ENCODE results near the gene PDE4D.

DNA sequence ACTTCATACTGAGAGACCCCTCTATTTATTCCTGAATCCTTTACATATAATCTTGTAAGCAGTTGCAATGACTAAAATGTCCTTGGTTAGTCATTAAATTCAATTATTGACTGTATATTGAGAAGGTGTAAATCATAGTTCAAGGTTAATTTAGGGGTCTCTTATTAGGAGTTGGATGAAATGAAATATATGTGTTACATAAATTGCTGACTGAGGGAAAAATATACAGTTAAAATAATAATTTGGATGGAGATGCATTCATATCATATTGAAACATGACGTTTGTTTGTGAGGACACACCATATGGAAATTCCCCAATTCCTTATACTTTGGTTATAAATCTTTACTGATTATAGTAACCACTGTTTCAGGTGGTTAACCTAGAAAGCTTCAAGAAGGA is 430.6 kb downstream of the PDE4D start:
- TF ChIP-seq, protein P1, sequence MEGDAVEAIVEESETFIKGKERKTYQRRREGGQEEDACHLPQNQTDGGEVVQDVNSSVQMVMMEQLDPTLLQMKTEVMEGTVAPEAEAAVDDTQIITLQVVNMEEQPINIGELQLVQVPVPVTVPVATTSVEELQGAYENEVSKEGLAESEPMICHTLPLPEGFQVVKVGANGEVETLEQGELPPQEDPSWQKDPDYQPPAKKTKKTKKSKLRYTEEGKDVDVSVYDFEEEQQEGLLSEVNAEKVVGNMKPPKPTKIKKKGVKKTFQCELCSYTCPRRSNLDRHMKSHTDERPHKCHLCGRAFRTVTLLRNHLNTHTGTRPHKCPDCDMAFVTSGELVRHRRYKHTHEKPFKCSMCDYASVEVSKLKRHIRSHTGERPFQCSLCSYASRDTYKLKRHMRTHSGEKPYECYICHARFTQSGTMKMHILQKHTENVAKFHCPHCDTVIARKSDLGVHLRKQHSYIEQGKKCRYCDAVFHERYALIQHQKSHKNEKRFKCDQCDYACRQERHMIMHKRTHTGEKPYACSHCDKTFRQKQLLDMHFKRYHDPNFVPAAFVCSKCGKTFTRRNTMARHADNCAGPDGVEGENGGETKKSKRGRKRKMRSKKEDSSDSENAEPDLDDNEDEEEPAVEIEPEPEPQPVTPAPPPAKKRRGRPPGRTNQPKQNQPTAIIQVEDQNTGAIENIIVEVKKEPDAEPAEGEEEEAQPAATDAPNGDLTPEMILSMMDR (IDR thresholded peaks at IDR 0.05; ENCODE audit: low read length), result no peak
- TF ChIP-seq EZH2phosphoT487 (IDR thresholded peaks at IDR 0.05; ENCODE audit: low read length) (no peak), EZH2 (optimal IDR thresholded peaks at IDR 0.05; ENCODE audit: low read depth, low read length) (no peak)

Measured in MM.1S (cell line).